Activated B cell treated with CpG ODN at 0.5 μM for 24 hours (primary cell): ENCODE data around the gene KRT13. TPM values are rescaled to one million over a fixed set of nuclear protein-coding genes. Genes with fewer than 3 reads are reported as not detected.

ENCODE experiments used
- ATAC-seq: fragments of 200-7000 bp; cut with Tn5 transposase; one replicate; pipeline ENCODE4 v1.10.0; 2021; ENCODE audit warnings: low read depth, mild to moderate bottlenecking, moderate library complexity
- CTCF ChIA-PET: fragments of 350-600 bp; sonication (Branson Sonifier 250); formaldehyde crosslinking; loops from one replicate; lab custom pipeline; 2021; ENCODE audit warnings: antibody characterized with exemption; lab: Charles Lee
- POLR2A ChIA-PET: fragments of 350-600 bp; sonication (Branson Sonifier 250); formaldehyde crosslinking; loops from one replicate; lab custom pipeline; 2021; ENCODE audit warnings: antibody characterized with exemption; lab: Charles Lee
- DNase-seq: peaks from one replicate; pipeline ENCODE4 v3.0.0; 2022
- H3K27ac Mint-ChIP-seq: one replicate; pipeline ENCODE4 v1.8.0; 2020; ENCODE audit warnings: mixed read lengths
- H3K27me3 Mint-ChIP-seq: one replicate; pipeline ENCODE4 v1.8.0; 2021; ENCODE audit warnings: mixed read lengths
- H3K36me3 Mint-ChIP-seq: one replicate; pipeline ENCODE4 v1.8.0; 2021; ENCODE audit warnings: low read depth, mixed read lengths
- H3K4me1 Mint-ChIP-seq: one replicate; pipeline ENCODE4 v1.8.0; 2021; ENCODE audit warnings: mixed read lengths
- H3K4me3 Mint-ChIP-seq: one replicate; pipeline ENCODE4 v1.8.0; 2020; ENCODE audit warnings: mild to moderate bottlenecking, mixed read lengths
- H3K9me3 Mint-ChIP-seq: one replicate; pipeline ENCODE4 v1.8.0; 2020; ENCODE audit warnings: mixed read lengths
- intact Hi-C: fragments of 100-400 bp; cut with micrococcal nuclease; formaldehyde crosslinking; loops from one replicate; pipeline ENCODE4 v1.15.1; 2024
- total RNA-seq: library from RNA; stranded (reverse); gene quantifications from 2 replicates; pipeline ENCODE4 v1.2.3, GENCODE V29; 2022
- TF ChIP-seq, protein P1 (sequence below): fragments of 200-600 bp; IDR thresholded peaks from one replicate; pipeline ENCODE4 v1.8.0; 2022; ENCODE audit warnings: antibody characterized with exemption, mild to moderate bottlenecking

Gene KRT13
- total RNA-seq, 1 donor from 2014 or later, result not detected

GRCh38 chr17:41476866-41477815, 28.3 kb downstream of the KRT13 start:
- ATAC-seq, result no peak
- ChIA-PET CTCF (no interaction called here), POLR2A (no interaction called here)
- no peak for DNase-seq
- H3K4me1 Mint-ChIP-seq, result peaks cover 6% of the 10 kb centered on the region
- H3K27ac Mint-ChIP-seq, result no peak overlapping the region
- TF ChIP-seq, protein P1, sequence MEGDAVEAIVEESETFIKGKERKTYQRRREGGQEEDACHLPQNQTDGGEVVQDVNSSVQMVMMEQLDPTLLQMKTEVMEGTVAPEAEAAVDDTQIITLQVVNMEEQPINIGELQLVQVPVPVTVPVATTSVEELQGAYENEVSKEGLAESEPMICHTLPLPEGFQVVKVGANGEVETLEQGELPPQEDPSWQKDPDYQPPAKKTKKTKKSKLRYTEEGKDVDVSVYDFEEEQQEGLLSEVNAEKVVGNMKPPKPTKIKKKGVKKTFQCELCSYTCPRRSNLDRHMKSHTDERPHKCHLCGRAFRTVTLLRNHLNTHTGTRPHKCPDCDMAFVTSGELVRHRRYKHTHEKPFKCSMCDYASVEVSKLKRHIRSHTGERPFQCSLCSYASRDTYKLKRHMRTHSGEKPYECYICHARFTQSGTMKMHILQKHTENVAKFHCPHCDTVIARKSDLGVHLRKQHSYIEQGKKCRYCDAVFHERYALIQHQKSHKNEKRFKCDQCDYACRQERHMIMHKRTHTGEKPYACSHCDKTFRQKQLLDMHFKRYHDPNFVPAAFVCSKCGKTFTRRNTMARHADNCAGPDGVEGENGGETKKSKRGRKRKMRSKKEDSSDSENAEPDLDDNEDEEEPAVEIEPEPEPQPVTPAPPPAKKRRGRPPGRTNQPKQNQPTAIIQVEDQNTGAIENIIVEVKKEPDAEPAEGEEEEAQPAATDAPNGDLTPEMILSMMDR, result no peak
- H3K36me3 Mint-ChIP-seq, result no peaks in the 10 kb centered on the region
- intact Hi-C loops, result no loop called here
- no peak overlapping the region for H3K4me3 Mint-ChIP-seq
- H3K9me3 Mint-ChIP-seq, result no peaks in the 10 kb centered on the region
- peaks cover 6% of the 10 kb centered on the region for H3K27me3 Mint-ChIP-seq

DNA sequence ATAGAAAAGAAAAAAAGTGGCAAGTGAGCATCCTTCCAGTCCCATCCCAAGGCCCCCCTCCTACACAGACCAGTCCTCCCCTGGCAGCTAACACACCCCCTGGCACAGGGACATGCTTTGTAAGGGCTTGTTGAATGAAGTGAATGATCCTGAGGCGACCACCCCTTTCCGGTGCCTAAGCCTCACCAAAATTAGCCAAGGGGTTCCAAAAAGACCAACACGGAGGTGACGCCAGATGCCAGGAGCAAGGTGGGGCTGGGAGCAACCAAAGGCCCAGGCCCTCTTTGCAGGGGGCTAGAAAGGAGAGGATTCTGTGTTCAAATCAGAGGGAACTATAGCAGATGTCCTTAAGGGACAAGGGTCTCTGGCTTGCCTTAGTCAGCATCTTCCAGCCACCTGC, 30.0 kb downstream of the KRT13 start:
- H3K4me1 Mint-ChIP-seq, result peaks cover 6% of the 10 kb centered on the region
- TF ChIP-seq, protein P1, result no peak
- peaks cover 6% of the 10 kb centered on the region for H3K27me3 Mint-ChIP-seq
- ChIA-PET CTCF (no interaction called here), POLR2A (no interaction called here)
- no peaks in the 10 kb centered on the region for H3K36me3 Mint-ChIP-seq
- intact Hi-C loops, result no loop called here
- H3K4me3 Mint-ChIP-seq, result no peak overlapping the region
- ATAC-seq (no peak), DNase-seq (no peak)
- H3K9me3 Mint-ChIP-seq, result no peaks in the 10 kb centered on the region
- H3K27ac Mint-ChIP-seq, result no peak overlapping the region

DNA sequence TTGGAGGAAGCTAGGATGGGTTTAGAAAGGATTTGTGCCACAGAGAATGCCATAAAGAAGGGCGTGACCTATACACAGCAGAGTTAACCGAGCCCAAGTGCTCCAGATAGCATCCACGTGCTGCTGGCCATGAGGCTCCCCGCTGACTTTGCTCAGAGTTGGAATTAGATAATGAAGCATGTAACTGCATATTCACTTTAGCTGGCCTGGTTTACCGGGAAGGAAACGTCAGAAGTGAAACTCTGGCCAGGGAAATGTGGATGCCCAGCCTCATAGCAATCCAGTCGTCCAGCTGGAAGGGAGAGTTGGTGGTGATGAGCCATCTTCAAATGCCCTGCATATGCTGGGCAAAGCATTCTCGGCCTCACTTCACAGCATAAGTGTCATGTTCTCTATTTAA, 30.5 kb downstream of the KRT13 start:
- Mint-ChIP-seq H3K27ac (no peak overlapping the region), H3K9me3 (no peaks in the 10 kb centered on the region), H3K27me3 (peaks cover 6% of the 10 kb centered on the region), H3K4me3 (no peak overlapping the region), H3K36me3 (no peaks in the 10 kb centered on the region), H3K4me1 (peaks cover 2% of the 10 kb centered on the region)
- ChIA-PET CTCF (no interaction called here), POLR2A (no interaction called here)
- TF ChIP-seq, protein P1, result no peak
- DNase-seq (no peak), ATAC-seq (no peak)
- intact Hi-C loops, result no loop called here

DNA sequence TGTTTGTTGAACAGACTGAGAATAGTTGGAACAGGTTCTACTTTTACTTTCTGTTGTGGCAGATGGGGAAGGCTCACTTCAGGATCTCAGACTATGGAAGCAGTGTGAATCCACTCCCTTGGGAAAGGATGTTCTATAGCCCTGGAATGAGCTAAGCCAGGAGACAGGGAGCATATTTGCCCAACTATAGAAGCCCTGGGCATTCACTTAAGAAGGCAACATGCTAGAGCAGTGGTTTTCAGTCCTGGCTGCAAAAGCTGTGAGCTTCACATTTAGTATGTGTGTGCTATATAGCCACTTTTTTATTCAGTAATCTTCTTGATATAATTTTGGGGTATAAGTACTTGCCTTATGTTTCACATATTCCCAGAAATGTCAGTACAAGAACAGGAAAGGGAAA, 37.1 kb downstream of the KRT13 start:
- POLR2A ChIA-PET, result no interaction called here
- CTCF ChIA-PET, result no interaction called here
- DNase-seq (no peak), ATAC-seq (no peak)
- Mint-ChIP-seq H3K27ac (no peak overlapping the region), H3K36me3 (no peaks in the 10 kb centered on the region), H3K4me3 (no peak overlapping the region), H3K9me3 (peaks cover 7% of the 10 kb centered on the region), H3K27me3 (peaks cover 17% of the 10 kb centered on the region), H3K4me1 (no peaks in the 10 kb centered on the region)
- intact Hi-C loops, result no loop called here
- TF ChIP-seq, protein P1, result no peak

GRCh38 chr17:41467561-41467960, 37.9 kb downstream of the KRT13 start:
- POLR2A ChIA-PET, result no interaction called here
- Mint-ChIP-seq H3K4me1 (no peaks in the 10 kb centered on the region), H3K36me3 (no peaks in the 10 kb centered on the region), H3K27ac (no peak overlapping the region), H3K27me3 (peaks cover 16% of the 10 kb centered on the region), H3K4me3 (no peak overlapping the region), H3K9me3 (peaks cover 7% of the 10 kb centered on the region)
- DNase-seq (no peak), ATAC-seq (no peak)
- CTCF ChIA-PET, result no interaction called here
- TF ChIP-seq, protein P1, result no peak
- intact Hi-C loops, result no loop called here
